ENCODE data around the gene MAST4. TPM values are rescaled to one million over a fixed set of nuclear protein-coding genes. Genes with fewer than 3 reads are reported as not detected.

MAST4 gene
- total and polyA plus RNA-seq, 2 donors from 2014 or later, result 27.3 to 31.4 TPM

DNA sequence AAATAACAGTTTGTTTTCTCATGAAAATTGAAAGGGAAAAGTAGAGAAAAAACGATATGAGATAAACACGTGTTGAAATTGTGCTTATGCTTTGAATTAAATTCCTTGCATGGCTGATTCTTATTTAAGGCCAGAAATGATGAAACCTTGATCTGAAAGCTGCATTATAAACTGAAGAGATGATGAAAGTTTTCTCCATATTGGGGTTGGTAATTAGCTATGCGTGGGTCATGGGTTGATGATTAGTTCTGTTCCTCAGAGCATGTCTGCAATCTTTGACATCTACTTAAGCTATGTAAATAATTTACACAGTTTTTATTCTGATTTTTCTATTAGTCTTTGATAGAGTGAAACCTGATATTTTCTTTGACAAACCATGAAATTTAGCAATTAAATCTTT lies 336.3 kb downstream of the MAST4 start:
- no peaks in the 10 kb centered on the region for H3K27me3 ChIP-seq (ENCODE audit: control insufficient read depth, insufficient read depth, low read length)
- H3K27ac ChIP-seq (ENCODE audit: low read depth in 2 of 2, low read length in 2 of 2), result no peak overlapping the region
- H3K9ac ChIP-seq (ENCODE audit: low read length in 3 of 3), result no peak overlapping the region
- FAIRE-seq, result no peak
- DNase-seq, result no peak
- intact Hi-C loops (cut with DNase I), result no loop called here
- peaks cover 0 to 7% (median 0%) of the 10 kb centered on the region in 3 donors for H3K4me1 ChIP-seq (ENCODE audit: control insufficient read depth in 2 of 3, insufficient read depth in 2 of 3, low read depth in 1 of 3, low read length in 3 of 3)
- H3K36me3 ChIP-seq (ENCODE audit: control insufficient read depth in 2 of 3, insufficient read depth in 3 of 3, low read length in 3 of 3), result no peaks in the 10 kb centered on the region
- H3K4me3 ChIP-seq (ENCODE audit: low read length in 3 of 3), result no peak overlapping the region
- TF ChIP-seq CTCF (IDR thresholded peaks at IDR 0.05; ENCODE audit: borderline replicate concordance, extremely low read depth, insufficient read depth), result no peak
- H3K9me3 ChIP-seq (ENCODE audit: control insufficient read depth in 2 of 3, insufficient read depth in 1 of 3, low read length in 3 of 3), result no peaks in the 10 kb centered on the region

GRCh38 chr5:66933066-66933465 lies 336.9 kb downstream of the MAST4 start:
- H3K4me3 ChIP-seq (ENCODE audit: low read length in 3 of 3), result no peak overlapping the region
- no peaks in the 10 kb centered on the region for H3K36me3 ChIP-seq (ENCODE audit: control insufficient read depth in 2 of 3, insufficient read depth in 3 of 3, low read length in 3 of 3)
- H3K9me3 ChIP-seq (ENCODE audit: control insufficient read depth in 2 of 3, insufficient read depth in 1 of 3, low read length in 3 of 3), result no peaks in the 10 kb centered on the region
- H3K27ac ChIP-seq (ENCODE audit: low read depth in 2 of 2, low read length in 2 of 2), result no peak overlapping the region
- TF ChIP-seq CTCF (IDR thresholded peaks at IDR 0.05; ENCODE audit: borderline replicate concordance, extremely low read depth, insufficient read depth), result no peak
- FAIRE-seq (no peak), DNase-seq (no peak)
- intact Hi-C loops (cut with DNase I), result no loop called here
- H3K27me3 ChIP-seq (ENCODE audit: control insufficient read depth, insufficient read depth, low read length), result no peaks in the 10 kb centered on the region
- no peak overlapping the region for H3K9ac ChIP-seq (ENCODE audit: low read length in 3 of 3)
- peaks cover 0 to 7% (median 0%) of the 10 kb centered on the region in 3 donors for H3K4me1 ChIP-seq (ENCODE audit: control insufficient read depth in 2 of 3, insufficient read depth in 2 of 3, low read depth in 1 of 3, low read length in 3 of 3)

DNA sequence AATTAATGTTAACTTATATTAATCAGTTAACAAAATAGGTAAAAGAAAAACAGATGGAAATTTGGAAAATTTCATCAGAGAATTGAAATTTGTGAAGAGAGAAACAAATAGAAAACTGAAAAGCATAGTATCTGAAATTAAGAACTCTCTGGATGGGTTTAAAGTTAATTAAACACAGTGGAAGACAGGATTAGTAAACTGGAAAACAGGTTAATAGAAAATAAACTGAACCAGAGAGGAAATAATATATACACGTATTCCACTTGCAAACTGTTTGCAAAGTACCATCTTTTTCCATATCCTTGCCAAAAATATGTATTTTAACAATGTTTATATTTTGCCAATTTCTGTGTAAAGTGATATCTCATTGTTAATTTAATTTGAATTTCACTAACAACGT lies 342.9 kb downstream of the MAST4 start:
- H3K27ac ChIP-seq (ENCODE audit: low read depth in 2 of 2, low read length in 2 of 2), result no peak overlapping the region
- peaks cover 0 to 3% (median 0%) of the 10 kb centered on the region in 3 donors for H3K9me3 ChIP-seq (ENCODE audit: control insufficient read depth in 2 of 3, insufficient read depth in 1 of 3, low read length in 3 of 3)
- H3K4me1 ChIP-seq (ENCODE audit: control insufficient read depth in 2 of 3, insufficient read depth in 2 of 3, low read depth in 1 of 3, low read length in 3 of 3), result no peaks in the 10 kb centered on the region
- intact Hi-C loops (cut with DNase I), result no loop called here
- FAIRE-seq (peak; percentile 3), DNase-seq (no peak)
- no peaks in the 10 kb centered on the region for H3K27me3 ChIP-seq (ENCODE audit: control insufficient read depth, insufficient read depth, low read length)
- H3K9ac ChIP-seq (ENCODE audit: low read length in 3 of 3), result no peak overlapping the region
- no peak for TF ChIP-seq CTCF (IDR thresholded peaks at IDR 0.05; ENCODE audit: borderline replicate concordance, extremely low read depth, insufficient read depth)
- H3K4me3 ChIP-seq (ENCODE audit: low read length in 3 of 3), result no peak overlapping the region
- H3K36me3 ChIP-seq (ENCODE audit: control insufficient read depth in 2 of 3, insufficient read depth in 3 of 3, low read length in 3 of 3), result peaks cover 0 to 4% (median 0%) of the 10 kb centered on the region in 3 donors
